HG03175 (cell line): Measurements from ENCODE around the gene PTK6.

Experiments
- ATAC-seq: cut with Tn5 transposase; IDR thresholded peaks from one replicate; pipeline ENCODE4 v1.9.1; 2021; ENCODE audit warnings: mild to moderate bottlenecking, moderate library complexity; ENCODE audit not compliant: unreplicated experiment

PTK6 gene

DNA sequence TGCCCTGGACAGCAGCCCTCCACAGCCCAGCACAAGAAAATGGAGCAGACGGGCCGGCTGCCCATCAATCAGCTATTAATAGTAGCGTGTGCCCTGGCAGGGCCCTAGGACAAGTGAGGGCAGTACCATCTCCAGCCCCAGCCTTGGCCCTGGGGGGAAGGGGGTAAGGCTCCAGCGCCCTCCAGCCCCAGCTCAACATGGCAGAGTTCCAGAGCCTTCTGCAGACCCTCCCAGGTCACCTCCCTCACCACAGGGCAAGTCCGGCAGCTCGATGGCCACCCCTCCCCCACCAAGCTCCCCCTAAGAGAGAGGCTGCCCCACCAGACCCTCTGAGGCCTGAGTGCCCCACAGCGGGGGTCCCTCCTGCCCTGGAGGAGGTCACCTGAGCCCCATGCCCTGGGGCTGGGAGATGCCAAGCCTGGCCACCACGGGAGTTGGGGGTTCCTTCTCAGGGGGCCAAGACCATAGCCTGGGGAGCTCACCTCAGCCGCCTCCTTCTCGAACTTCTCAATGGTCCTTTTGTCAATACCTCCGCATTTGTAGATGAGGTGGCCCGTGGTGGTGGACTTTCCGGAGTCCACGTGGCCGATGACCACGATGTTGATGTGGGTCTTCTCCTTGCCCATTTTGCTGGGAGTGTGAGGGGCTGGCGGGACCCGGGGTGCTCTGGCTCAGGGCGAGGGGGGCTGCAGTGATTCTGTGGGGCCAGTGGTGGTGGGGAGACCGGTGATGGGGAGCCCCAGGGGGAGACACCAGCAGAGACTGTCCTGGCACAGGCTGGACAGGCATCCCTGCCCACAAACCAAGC lies 39.8 kb downstream of the PTK6 start:
- no peak for ATAC-seq

DNA sequence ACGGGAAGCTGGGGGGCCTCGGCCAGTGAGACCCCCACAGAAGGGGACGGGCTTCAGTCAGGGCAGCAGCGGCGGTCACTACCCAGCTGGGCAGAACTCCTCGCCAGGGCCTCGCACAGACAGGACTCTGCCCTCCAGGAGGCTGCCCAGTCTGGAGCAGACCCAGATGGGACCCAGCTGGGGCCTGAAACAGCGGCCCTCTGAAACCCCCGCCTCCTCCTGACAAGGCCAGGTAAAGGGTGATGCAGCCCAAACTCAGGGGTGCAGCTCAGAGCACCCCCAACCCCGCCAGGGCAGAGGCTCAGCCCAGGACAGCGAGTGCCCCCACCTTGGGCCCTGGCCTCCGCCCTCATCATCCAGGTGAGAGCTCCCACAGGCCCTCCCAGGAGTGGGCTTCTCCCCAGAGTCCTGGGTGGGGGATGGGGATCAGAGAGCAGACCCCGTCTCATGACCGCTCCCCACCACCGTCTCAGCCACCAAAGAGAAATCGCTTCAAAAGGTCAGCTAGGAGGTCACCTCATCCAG lies 40.5 kb downstream of the PTK6 start:
- ATAC-seq: no peak

DNA sequence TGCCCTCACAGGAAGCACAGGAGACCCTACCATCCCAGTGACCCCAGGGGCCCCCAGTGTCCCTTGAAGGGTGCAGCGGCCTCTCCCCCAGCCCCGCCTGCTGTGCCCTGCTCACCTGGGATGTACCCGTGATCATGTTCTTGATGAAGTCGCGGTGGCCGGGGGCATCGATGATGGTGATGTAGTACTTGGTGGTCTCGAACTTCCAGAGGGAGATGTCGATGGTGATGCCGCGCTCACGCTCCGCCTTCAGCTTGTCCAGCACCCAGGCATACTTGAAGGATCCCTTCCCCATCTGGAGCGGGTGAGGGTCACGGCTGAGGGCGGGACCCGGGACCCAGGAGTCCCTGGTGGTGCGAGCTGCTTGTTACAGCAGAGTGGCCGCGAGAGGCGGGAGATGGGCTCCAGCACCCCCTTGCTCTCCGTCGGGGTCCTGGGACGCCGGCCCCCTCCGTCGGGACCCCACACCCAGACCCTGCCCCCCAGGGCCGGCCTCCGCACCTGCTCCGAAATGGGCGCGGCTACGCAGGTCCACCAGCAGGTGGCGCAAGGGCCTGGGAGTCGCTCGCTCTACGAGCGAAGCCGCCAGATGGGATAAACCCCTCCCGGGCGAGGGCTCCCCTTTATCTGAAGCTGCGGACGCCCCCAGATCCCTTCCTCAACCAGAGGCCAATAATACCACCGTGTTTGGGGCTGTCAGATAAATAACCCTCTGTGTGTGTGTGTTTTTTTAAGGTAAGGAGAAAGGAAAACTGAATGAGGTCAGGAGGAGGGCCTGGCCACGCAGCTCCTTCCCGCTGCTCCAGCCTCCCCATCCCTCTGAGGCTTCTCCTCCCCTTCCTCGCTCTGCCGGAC lies 41.2 kb downstream of the PTK6 start:
- ATAC-seq: no peak

DNA sequence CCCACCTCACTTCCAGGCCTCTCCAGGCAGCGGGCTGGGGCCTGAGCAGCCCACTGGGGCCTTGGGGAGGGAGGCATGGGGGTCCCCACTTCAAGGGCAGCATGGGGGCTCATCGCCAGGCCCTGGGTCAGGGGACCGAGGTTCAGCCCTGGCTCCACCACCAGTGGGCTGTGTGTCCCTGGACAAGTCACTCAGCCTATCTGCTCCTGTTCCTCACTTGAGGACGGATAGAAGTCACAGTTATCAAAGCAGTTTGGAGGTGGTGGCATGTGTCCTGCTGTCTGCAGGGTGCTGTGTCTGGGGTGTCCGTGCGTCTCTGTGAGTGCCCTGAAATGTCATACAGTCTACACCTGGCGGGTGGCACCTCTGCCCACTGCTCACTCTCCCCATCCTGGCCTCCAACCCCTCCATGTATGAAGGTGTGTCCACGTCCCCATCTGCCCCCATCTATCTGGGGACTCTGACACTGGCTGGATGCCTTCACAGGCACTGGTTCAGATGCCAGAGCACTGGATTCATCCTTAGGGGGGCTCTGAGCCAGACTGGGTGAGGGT lies 41.9 kb downstream of the PTK6 start:
- ATAC-seq: no peak

DNA sequence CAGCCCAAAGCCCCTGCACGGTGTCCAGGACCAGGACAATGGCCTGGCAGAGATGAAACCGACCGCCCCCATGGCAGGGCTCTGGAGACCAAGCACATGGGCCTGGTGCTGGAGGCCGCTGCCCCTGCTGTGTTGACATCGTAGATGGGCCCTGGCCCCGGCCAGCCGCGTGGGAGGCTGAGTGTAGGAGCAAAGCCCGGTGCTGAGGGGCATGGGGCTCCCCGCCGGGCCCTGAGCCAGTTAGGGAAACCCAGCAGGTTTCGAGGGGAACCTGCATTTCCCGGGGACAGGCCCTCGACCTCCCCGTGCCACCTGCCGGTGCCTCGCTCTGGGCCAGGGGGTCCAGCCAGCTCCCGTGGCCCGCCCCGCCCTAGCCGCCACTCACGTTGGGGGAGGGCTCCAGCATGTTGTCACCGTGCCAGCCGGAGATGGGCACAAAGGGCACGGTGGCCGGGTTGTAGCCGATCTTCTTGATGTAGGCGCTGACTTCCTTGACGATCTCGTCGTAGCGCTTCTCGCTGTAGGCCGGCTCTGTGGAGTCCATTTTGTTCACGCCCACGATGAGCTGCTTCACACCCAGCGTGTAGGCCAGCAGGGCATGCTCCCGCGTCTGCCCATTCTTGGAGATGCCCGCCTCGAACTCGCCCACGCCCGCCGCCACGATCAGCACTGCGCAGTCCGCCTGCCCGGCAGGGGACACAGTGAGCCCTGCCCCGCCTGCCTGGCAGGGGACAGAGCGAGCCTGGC lies 42.6 kb downstream of the PTK6 start:
- ATAC-seq: no peak

DNA sequence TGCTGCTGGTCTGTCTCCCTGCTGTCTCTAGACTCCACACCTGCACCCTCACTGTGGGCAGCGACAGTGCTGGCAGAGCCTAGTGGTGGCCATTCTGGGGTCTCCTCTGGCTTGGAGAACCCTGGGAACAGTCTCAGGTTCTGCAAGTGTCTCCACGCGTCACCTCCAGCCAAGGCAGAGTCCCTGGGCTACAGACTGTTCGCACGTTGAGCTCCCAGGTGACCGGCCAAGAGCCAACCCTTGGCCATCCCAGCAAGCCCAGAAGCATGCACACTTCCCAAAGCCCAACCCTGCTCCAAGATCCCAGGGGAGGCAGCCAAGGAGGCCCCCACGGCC lies 43.1 kb downstream of the PTK6 start:
- ATAC-seq: no peak

DNA sequence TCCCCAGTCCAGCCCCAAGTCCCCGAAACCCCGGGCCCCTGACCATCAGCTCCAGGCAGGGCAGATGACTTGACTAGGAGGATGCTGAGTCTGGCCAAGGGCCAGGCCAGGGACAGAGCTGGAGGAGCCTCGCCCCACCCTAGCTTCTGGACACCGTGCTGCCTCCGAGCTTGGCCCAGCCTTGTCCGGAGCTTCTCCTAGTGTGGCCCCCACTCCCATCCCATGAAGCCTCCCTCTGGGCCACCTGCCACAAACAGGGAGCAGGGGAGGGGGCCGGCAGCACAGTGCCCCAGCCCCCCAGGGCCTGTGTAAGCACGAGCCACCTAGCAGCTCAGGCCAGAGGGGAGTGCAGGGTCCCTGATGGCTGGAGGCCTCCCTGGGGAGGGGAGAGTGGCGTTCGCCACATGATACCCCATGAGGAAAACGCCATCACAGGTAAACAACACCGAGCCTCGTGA lies 43.6 kb downstream of the PTK6 start:
- ATAC-seq: no peak

DNA sequence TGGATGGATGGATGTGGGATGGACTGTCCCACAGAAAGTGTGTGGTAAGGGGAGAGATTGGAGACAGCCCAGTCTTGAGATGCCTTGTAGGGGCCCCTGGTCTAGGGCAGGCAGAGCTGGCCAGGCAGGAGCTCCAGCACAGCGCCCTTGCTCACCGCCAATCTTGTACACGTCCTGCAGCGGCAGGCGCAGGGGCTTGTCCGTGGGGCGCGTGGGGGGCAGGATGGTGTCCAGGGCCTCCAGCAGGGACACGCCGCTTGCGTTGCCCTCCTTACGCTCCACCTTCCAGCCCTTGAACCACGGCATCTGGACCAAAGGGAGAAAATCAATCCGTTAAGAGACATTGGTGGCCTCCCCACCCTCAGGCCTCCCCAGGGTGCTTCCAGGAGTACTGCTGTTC lies 44.2 kb downstream of the PTK6 start:
- ATAC-seq: no peak

DNA sequence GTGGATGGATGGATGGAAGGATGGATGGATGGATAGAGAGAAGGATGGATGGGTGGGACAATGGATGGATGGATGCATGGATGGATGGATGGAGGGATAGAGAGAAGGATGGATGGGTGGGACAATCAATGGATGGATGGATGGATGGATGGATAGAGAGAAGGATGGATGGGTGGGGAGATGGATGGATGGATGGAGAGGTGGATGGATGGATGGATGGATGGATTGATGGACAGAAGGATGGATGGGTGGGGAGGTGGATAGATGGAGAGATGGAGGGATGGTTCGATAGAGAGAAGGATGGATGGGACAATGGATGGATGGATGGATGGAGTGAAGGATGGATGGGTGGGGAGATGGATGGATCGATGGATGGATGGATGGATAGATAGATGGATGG lies 44.7 kb downstream of the PTK6 start:
- ATAC-seq: no peak

DNA sequence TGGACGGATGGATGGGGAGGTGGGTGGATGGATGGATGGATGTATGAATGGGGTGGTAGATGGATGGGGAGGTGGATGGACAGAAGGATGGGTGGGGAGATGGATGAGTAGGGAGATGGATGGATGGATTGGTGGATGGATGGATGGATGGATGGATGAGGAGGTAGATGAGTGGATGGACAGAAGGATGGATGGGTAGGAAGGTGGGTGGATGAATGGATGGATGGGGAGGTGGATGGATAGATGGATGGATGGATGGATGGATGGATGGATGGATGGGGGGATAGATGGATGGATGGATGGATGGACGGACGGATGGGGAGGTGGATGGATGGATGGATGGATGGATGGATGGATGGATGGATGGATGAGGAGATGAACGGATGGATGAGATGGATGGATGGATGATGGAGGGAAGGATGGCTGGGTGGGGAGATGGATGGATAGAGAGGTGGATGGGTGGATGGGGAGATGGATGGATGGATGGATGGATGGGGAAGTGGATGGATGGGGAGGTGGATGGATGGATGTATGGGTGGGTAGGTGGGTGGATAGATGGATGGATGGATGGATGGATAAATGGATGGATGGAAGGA lies 45.4 kb downstream of the PTK6 start:
- no peak for ATAC-seq

DNA sequence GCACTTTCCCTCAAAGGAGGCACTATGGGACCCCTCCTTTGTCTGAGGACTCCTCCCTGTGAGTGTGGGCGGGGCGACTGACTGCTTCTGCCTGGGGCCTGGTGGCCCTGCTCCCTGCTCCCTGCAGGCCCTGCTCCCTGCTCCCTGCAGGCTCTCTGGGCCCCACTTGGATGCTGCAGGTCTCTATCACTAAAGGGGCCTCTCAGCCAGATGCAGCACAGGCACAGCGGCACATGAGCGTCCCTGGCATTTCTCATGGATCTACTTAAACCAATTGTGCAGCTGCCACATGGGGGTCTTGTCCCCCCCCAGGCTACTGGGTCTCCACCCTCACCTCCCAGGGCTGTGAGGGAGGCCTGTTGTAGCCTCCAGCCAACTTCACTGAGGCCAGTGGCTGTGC lies 46.1 kb downstream of the PTK6 start:
- no peak for ATAC-seq

DNA sequence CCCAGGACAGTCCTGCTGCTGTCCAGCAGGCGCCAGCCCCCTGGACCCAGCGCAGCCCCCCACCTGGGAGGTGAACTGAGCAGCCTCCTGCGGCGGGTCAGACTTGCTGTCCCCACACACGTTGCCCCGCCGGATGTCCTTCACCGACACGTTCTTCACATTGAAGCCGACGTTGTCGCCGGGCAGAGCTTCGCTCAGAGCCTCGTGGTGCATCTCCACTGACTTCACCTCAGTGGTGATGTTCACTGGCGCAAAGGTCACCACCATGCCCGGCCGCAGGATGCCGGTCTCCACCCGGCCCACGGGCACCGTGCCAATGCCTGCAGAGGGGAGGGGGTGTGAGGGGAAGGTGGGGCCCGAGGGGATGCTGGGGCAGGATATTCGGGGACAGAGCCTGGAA lies 46.8 kb downstream of the PTK6 start:
- ATAC-seq: no peak

DNA sequence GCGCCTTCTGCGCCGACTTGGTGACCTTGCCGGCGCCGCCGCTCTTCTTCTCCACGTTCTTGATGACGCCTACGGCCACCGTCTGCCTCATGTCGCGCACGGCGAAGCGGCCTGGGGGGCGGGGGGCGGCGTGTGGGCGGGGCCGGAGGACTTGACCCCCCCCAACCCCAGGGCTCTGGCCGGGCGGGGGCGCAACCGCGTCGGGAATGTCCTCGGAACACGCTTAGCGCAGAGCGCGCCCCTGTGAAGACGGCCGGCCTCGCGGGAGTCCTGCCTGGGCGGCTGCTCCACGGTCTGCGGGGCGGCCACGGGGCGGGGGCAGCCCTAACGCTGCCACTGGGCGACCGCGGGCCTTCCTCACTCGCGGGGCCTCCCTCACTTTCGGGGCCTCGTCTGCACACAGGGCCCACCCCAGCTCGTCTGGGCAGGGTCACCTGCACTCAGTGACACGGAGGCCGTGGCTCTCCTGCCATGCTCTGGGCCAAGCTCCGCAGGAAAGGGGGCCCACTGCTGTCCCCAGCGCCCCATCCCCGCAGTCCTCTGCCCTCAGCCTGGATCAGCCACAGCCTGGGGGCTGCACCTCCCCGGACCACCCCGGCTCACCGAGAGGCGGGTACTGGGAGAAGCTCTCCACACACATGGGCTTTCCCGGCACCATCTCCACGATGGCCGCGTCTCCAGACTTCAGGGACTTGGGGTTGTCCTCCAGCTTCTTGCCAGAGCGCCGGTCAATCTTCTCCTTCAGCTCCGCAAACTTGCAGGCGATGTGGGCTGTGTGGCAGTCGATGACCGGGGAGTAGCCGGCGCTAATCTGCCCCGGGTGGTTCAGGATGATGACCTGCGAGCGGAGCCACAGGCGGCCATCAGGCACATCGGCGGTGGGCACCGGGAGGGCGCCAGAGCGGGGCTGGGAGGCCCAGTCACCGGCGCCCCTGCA lies 48.6 kb downstream of the PTK6 start:
- ATAC-seq: no peak

DNA sequence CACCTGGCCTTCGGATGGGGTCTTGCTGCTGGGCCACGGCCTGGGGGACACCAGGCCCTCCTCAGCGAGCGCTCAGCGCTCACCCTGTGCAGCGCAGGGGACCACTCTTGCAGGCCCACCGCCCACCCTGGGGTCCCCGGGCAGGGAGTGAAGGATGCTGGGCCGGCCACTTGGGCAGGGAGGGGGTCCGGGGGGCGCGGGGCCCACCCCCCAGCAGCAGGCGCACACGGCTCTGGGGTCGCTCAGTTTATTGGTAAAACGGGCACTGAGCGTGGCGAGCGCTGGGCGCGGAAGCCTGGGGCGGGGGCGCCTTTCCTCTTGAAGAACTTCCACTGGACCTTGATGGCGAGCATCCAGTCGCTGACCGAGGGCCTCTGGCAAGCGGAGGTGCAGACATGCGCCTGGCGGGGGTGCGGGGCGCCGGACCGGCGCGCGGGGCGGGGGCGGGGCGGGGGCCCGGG lies 49.4 kb downstream of the PTK6 start:
- no peak for ATAC-seq

DNA sequence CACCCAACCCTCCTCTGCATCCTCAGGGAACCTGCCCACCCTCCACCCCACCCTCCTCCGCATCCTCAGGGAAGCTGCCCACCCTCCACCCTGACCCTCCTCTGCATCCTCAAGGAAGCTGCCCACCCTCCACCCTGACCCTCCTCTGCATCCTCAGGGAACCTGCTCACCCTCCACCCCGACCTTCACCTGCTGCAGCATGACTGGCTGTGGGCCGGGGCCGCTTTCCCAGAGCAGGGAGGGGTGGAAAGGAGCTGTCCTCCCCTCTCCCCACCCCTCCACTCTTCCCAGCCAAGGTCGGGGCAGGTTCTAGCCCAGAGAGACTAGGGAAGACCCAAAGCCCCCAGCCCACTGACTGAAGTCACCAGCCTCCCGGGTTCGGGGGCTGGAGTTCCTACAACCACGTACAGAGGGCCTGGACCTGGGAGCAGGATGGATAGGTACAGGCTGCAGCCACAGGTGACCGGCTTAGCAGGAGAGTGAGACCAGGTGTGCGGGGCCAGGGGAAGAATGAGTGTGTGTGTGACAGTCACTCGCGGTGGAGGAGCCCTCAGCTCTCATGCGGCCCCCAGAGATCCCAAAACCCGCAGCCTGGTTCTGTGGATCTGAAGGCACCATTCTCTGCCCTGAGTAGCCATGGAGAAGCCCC lies 49.9 kb downstream of the PTK6 start:
- ATAC-seq: no peak

DNA sequence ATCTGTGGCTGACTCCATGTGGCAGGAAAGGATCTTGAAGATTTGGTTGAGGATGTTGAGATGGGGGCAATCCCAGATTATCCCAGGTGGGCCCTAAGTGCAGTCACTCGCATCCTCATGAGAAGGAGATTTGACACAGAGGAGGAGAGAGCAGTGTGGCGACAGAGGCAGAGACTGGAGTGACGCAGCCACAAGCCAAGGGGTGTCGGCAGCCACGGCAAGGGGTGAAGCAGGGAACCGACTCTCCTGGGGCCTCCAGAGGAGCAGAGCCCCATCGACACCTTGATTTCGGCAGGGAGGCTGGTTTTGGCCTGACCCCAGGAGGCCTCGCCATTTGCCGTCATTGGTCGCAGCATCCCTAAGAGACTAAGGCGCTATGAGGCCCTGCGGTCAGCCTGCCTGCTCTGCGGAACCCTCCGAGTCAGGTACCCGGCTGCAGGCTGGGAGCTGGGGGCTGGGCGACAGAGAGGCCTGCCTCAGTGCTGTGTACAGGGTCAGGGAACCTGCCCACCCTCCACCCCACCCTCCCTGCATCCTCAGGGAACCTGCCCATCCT lies 50.8 kb downstream of the PTK6 start:
- no peak for ATAC-seq

DNA sequence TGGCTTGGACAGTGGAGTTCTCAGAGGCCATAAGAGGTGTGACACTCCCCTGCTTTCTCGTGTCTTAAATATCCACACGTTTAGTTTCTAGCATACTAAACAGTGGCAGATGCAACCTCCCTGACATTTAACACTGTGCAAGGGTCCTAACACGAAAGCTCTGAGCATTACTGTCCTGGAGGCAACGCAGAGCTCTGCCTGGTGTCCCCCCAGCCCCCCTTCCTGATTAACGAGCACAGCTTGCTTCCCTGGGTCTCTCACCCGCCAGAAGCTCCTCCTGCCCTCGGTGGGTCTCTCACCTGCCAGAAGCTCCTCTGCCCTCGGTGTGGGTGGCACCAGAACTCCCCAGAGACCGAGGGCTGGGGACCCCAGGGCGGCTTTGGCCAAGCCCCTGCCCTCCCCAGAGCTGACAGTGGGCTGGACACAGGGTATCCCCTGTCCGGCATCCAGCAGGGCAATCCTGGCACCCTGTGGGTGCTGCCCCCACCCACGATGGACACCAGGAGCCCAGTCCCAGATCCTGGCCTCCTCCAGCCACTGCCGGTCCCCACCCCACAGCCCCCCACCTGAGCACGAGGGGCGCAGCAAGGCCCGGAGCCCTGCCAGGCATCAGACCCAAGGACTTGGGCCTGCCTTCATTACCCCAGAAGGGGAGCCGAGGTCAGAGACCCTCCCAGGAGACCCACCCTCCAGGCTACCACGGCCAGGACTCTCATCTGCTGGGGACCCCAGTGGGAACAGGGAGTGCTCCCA lies 52.3 kb downstream of the PTK6 start:
- ATAC-seq: no peak

DNA sequence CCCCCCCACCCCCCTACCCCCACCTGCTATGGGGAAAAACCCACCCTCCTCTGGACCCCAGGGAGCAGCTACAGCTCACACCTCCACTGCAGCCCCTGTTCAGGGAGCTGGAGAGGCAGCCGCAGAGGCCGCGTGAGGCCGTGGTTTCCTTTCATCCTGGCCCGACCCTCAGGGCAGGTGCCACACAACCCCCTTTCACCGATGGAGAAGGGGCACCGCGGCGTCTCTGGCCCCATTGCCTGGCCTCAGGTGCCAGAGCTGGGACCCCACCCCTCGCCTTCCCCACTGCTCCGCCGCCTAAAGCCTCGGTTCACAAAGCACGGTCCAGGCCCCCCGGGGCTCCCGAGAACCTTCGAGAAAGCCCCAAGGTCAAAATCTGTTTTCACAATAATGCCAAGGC lies 52.9 kb downstream of the PTK6 start:
- no peak for ATAC-seq
